Measurements from ENCODE around the gene C1orf53.

The C1orf53 gene

GRCh38 chr1:197905699-197906351, 3.4 kb downstream of the C1orf53 start:
- no peak for TF ChIP-seq CTCF (IDR thresholded peaks at IDR 0.05; ENCODE audit: low read depth, low read length, missing control alignments)
- no peak overlapping the region for H3K4me3 ChIP-seq (ENCODE audit: low read depth, low read length)
- in situ Hi-C loops (cut with HindIII; ENCODE audit: low sequenced_read_pairs), result no loop called here
- no peak for DNase-seq (ENCODE audit: low read depth)

- no peak for DNase-seq (ENCODE audit: low read depth)
- no peak for TF ChIP-seq CTCF (IDR thresholded peaks at IDR 0.05; ENCODE audit: low read depth, low read length, missing control alignments)
- in situ Hi-C loops (cut with HindIII; ENCODE audit: low sequenced_read_pairs), result no loop called here
- H3K4me3 ChIP-seq (ENCODE audit: low read depth, low read length), result no peak overlapping the region
Measured at GRCh38 chr1:197907846-197908616, 5.6 kb downstream of the C1orf53 start.

- in situ Hi-C loops (cut with HindIII; ENCODE audit: low sequenced_read_pairs), result no loop called here
- no peak for TF ChIP-seq CTCF (IDR thresholded peaks at IDR 0.05; ENCODE audit: low read depth, low read length, missing control alignments)
- H3K4me3 ChIP-seq (ENCODE audit: low read depth, low read length), result no peak overlapping the region
- DNase-seq (ENCODE audit: low read depth), result no peak
Measured at GRCh38 chr1:197908716-197909220, 6.3 kb downstream of the C1orf53 start.

- TF ChIP-seq CTCF (IDR thresholded peaks at IDR 0.05; ENCODE audit: low read depth, low read length, missing control alignments), result no peak
- DNase-seq (ENCODE audit: low read depth), result no peak
- in situ Hi-C loops (cut with HindIII; ENCODE audit: low sequenced_read_pairs), result no loop called here
- H3K4me3 ChIP-seq (ENCODE audit: low read depth, low read length), result no peak overlapping the region
Measured at GRCh38 chr1:197909384-197909783, 7.0 kb downstream of the C1orf53 start.

- TF ChIP-seq CTCF (IDR thresholded peaks at IDR 0.05; ENCODE audit: low read depth, low read length, missing control alignments), result no peak
- H3K4me3 ChIP-seq (ENCODE audit: low read depth, low read length), result no peak overlapping the region
- in situ Hi-C loops (cut with HindIII; ENCODE audit: low sequenced_read_pairs), result no loop called here
- no peak for DNase-seq (ENCODE audit: low read depth)
Measured at GRCh38 chr1:197910120-197910991, 7.9 kb downstream of the C1orf53 start.

Data from astrocyte of the cerebellum (primary cell).